ENCODE measurements around the gene MALAT1. TPM values are rescaled to one million over a fixed set of nuclear protein-coding genes. Genes with fewer than 3 reads are reported as not detected.
A peak's percentile ranks its signal among the peaks of the same experiment; 100 is the strongest.

MALAT1 gene
- total RNA-seq, 1 experiment from 2014 or later = 6,000 TPM

- DNase-seq (ENCODE audit: low read depth, low spot score) = no peak
- Histone ChIP-seq H3K9ac (ENCODE audit: low read length) (peak overlapping the region; percentile 67), H3K4me1 (ENCODE audit: control insufficient read depth in 1 of 2, insufficient read depth in 2 of 2, low read length in 2 of 2) (peaks cover 92 to 97% of the 10 kb centered on the region in 2 experiments), H3K9me3 (ENCODE audit: control insufficient read depth in 1 of 2, insufficient read depth in 1 of 2, low read depth in 1 of 2, low read length in 2 of 2) (no peaks in the 10 kb centered on the region), H3K4me2 (ENCODE audit: low read length) (peak overlapping the region; percentile 77), H3K27ac (ENCODE audit: low read depth, low read length) (peak overlapping the region; percentile 98), H4K20me1 (ENCODE audit: insufficient read depth) (no peaks in the 10 kb centered on the region), H2AFZ (ENCODE audit: low read depth, low read length, poor library complexity, severe bottlenecking) (no peak overlapping the region), H3K27me3 (ENCODE audit: insufficient read depth, low read length) (no peaks in the 10 kb centered on the region), H3K79me2 (ENCODE audit: insufficient read depth, low read length) (0 out of 2 replicates have a peak, but pooled peaks cover 10% of the 10 kb centered on the region), H3K4me3 (replicated peaks in 1 of 2; ENCODE audit: low read depth in 1 of 2, low read length in 2 of 2) (0 out of 4 replicates have a peak overlapping the region, but pooled peaks of 1 of the 2 experiments have one; percentile 27), H3K9me2 (ENCODE audit: insufficient read depth) (no peaks in the 10 kb centered on the region), H3K36me3 (ENCODE audit: control insufficient read depth in 1 of 2, insufficient read depth in 2 of 2, low read length in 2 of 2) (no peaks in the 10 kb centered on the region)
- ChIA-PET CTCF (interaction anchor here (1.2 to 1.5 kb wide), 3 partner anchors 10 to 20 kb away, joined by 4 to 11 read pairs (median 7); no protein-coding TSS in a partner anchor), RAD21 (ENCODE audit: low non-redundant PET in 1 of 2, low total read pairs in 2 of 2, uncharacterized antibody in 2 of 2, unreplicated experiment in 2 of 2) (interaction anchor here in 1 of 2 experiments (0.5 kb wide), 1 partner anchor 40 kb away, joined by 4 read pairs; no protein-coding TSS in a partner anchor), POLR2A (interaction anchor here (1.1 to 26.7 kb wide), 4 partner anchors 13 to 319 kb away, joined by 3 to 1499 read pairs (median 742); partner anchors contain the start of genes MALAT1, NEAT1 and SPDYC)
- TF ChIP-seq, protein P1, sequence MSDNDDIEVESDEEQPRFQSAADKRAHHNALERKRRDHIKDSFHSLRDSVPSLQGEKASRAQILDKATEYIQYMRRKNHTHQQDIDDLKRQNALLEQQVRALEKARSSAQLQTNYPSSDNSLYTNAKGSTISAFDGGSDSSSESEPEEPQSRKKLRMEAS (IDR thresholded peaks at IDR 0.05) = no peak
- no peak for TF ChIP-seq ZNF274 (IDR thresholded peaks at IDR 0.05; ENCODE audit: low read depth, low read length)
- TF ChIP-seq RAD21 (IDR thresholded peaks at IDR 0.05; ENCODE audit: low read depth) = no peak
- TF ChIP-seq ELF1 (IDR thresholded peaks at IDR 0.05; ENCODE audit: borderline replicate concordance, low read depth) = no peak
- no peak for TF ChIP-seq SP1 (IDR thresholded peaks at IDR 0.05; ENCODE audit: low read depth)
- TF ChIP-seq FOSL1 (IDR thresholded peaks at IDR 0.05; ENCODE audit: low read depth) = no peak
- TF ChIP-seq CEBPB (IDR thresholded peaks at IDR 0.05; ENCODE audit: low read depth) = no peak
- TF ChIP-seq ATF3 (IDR thresholded peaks at IDR 0.05) = no peak
- TF ChIP-seq, protein P2, sequence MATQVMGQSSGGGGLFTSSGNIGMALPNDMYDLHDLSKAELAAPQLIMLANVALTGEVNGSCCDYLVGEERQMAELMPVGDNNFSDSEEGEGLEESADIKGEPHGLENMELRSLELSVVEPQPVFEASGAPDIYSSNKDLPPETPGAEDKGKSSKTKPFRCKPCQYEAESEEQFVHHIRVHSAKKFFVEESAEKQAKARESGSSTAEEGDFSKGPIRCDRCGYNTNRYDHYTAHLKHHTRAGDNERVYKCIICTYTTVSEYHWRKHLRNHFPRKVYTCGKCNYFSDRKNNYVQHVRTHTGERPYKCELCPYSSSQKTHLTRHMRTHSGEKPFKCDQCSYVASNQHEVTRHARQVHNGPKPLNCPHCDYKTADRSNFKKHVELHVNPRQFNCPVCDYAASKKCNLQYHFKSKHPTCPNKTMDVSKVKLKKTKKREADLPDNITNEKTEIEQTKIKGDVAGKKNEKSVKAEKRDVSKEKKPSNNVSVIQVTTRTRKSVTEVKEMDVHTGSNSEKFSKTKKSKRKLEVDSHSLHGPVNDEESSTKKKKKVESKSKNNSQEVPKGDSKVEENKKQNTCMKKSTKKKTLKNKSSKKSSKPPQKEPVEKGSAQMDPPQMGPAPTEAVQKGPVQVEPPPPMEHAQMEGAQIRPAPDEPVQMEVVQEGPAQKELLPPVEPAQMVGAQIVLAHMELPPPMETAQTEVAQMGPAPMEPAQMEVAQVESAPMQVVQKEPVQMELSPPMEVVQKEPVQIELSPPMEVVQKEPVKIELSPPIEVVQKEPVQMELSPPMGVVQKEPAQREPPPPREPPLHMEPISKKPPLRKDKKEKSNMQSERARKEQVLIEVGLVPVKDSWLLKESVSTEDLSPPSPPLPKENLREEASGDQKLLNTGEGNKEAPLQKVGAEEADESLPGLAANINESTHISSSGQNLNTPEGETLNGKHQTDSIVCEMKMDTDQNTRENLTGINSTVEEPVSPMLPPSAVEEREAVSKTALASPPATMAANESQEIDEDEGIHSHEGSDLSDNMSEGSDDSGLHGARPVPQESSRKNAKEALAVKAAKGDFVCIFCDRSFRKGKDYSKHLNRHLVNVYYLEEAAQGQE (IDR thresholded peaks at IDR 0.05; ENCODE audit: low read depth) = no peak
- no peak for TF ChIP-seq SIN3A (IDR thresholded peaks at IDR 0.05; ENCODE audit: low read depth)
- TF ChIP-seq EZH2 (IDR thresholded peaks at IDR 0.05) = no peak
- TF ChIP-seq, protein P3, sequence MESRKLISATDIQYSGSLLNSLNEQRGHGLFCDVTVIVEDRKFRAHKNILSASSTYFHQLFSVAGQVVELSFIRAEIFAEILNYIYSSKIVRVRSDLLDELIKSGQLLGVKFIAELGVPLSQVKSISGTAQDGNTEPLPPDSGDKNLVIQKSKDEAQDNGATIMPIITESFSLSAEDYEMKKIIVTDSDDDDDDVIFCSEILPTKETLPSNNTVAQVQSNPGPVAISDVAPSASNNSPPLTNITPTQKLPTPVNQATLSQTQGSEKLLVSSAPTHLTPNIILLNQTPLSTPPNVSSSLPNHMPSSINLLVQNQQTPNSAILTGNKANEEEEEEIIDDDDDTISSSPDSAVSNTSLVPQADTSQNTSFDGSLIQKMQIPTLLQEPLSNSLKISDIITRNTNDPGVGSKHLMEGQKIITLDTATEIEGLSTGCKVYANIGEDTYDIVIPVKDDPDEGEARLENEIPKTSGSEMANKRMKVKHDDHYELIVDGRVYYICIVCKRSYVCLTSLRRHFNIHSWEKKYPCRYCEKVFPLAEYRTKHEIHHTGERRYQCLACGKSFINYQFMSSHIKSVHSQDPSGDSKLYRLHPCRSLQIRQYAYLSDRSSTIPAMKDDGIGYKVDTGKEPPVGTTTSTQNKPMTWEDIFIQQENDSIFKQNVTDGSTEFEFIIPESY (IDR thresholded peaks at IDR 0.05; ENCODE audit: extremely low read depth, insufficient replicate concordance, low read length) = no peak
- no peak for TF ChIP-seq CBX3 (IDR thresholded peaks at IDR 0.05; ENCODE audit: low read depth)
- TF ChIP-seq POLR2A (IDR thresholded peaks at IDR 0.05; ENCODE audit: borderline replicate concordance, extremely low read depth, insufficient read depth, insufficient read length) = no peak
- no peak for TF ChIP-seq JUND (IDR thresholded peaks at IDR 0.05)
- no peak for TF ChIP-seq ZFX (IDR thresholded peaks at IDR 0.05)
- TF ChIP-seq EZH2phosphoT487 (IDR thresholded peaks at IDR 0.05; ENCODE audit: borderline replicate concordance) = no peak
- no peak for TF ChIP-seq POLR2AphosphoS5 (IDR thresholded peaks at IDR 0.05; ENCODE audit: low read depth, low read length)
- no peak for TF ChIP-seq YY1 (IDR thresholded peaks at IDR 0.05; ENCODE audit: extremely low read depth, insufficient replicate concordance, low read depth, low read length)
- intact Hi-C loops (cut with micrococcal nuclease) = no loop called here
- BruUV-seq (replicated peaks) = no TSS peak
- ATAC-seq = no peak
These were observed 9.7 kb upstream of the MALAT1 start for GRCh38 chr11:65489035-65489705.

Data from HCT116 (cell line).